HG02571 (cell line): Measurements from ENCODE around the gene SSC5D.
"Not testable (repeated sequence)": the region's sequence is repeated elsewhere in the genome, so short reads cannot be mapped to it uniquely, and the experiment has no call there.

Source experiments
- ATAC-seq: cut with Tn5 transposase; IDR thresholded peaks from one replicate; pipeline ENCODE4 v1.9.1; 2021; ENCODE audit warnings: mild to moderate bottlenecking, moderate library complexity; ENCODE audit not compliant: unreplicated experiment

SSC5D gene

DNA sequence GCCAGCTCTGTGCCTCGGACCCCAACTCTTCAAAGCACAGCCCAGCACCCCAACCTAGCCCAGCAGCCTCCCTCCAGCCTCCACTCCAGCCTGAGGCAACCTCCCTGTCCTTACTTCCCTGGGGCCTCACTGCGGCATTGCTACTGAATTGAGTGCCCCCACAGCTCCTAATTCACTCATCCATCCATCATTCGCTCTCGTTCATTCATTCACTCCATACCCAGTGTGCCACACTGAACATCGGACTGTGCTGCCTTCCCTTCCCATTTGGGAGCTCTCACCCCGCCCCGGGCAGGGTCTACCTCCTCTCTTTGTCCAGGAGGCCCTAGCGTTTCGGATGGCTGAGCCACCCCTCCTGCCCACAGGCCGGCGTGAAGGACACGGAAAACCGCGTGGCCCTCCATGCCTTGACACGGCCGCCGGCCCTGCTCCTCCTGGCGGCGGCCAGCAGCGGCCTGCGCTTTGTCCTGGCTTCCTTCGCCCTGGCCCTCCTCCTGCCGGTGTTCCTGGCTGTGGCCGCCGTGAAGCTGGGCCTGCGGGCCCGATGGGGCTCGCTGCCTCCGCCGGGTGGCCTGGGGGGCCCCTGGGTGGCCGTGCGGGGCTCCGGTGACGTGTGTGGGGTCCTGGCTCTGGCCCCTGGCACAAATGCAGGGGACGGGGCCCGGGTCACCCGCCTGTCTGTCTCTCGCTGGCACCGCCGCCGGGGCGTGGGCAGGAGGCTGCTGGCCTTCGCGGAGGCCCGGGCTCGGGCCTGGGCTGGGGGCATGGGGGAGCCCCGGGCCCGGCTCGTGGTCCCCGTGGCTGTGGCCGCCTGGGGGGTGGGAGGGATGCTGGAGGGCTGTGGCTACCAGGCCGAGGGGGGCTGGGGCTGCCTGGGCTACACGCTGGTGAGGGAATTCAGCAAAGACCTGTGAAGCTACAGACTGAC, 1.9 kb upstream of the SSC5D start:
- ATAC-seq = no peak

- ATAC-seq = no peak
Observed at GRCh38 chr19:55486971-55487923, 989 bp upstream of the SSC5D start.

- no peak for ATAC-seq
Observed at GRCh38 chr19:55488986-55489710, 912 bp downstream of the SSC5D start.

- ATAC-seq = no peak
Observed at GRCh38 chr19:55489711-55490477, 1.7 kb downstream of the SSC5D start.

- ATAC-seq = no peak
Observed at GRCh38 chr19:55490478-55491432, 2.5 kb downstream of the SSC5D start.

- ATAC-seq = no peak
Observed at GRCh38 chr19:55491546-55492360, 3.5 kb downstream of the SSC5D start.

DNA sequence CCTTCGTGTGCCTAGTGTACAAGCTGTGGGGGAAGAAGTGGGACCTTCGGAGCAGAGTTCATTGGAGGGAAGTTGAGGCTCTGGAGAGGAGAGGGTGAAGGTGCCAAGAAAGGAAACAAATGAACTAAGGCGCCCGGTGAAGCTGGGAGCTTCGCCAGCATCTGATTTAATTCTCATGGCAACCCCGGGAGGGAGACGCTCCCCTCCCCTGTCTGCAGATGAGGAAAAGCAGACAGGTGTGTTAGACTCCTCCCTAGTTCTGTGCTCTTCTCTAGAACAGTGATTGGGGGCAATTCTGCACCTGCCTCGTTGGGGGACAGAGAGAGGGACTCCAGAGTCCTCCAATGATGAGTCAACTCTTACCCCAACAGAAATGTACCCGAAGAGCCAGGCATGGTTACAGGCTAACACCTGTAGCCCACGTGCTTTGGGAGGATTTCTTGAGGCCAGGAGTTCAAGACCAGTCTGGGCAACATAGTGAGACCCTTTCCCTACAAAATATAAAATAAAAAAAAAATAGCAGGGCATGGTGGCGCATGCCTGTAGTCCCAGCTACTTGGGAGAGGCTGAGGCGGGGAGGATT, 4.2 kb downstream of the SSC5D start:
- ATAC-seq = no peak

GRCh38 chr19:55493052-55493644, 4.9 kb downstream of the SSC5D start:
- no peak for ATAC-seq

DNA sequence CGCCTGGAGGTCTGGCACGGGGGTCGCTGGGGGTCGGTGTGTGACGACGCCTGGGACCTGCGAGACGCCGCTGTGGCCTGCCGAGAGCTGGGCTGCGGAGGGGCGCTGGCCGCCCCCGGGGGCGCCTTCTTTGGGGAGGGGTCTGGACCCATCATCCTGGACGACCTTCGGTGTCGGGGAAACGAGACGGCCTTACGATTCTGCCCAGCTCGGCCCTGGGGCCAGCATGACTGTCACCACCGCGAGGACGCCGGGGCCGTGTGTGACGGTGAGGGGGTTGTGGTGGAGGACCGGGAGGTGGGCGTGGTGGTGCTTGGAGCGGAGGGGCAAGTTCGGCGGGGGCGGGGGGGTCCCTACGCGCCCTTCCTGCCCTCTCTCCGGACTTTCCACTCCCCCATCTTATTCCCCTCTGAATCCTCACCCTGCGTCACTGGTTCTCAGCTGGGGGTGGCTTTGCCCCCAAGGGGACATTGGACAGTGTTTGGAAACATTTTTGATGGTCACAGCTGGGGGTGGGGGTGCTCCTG, 5.5 kb downstream of the SSC5D start:
- ATAC-seq = no peak

- ATAC-seq = no peak
Observed at GRCh38 chr19:55494172-55494761, 6.0 kb downstream of the SSC5D start.

DNA sequence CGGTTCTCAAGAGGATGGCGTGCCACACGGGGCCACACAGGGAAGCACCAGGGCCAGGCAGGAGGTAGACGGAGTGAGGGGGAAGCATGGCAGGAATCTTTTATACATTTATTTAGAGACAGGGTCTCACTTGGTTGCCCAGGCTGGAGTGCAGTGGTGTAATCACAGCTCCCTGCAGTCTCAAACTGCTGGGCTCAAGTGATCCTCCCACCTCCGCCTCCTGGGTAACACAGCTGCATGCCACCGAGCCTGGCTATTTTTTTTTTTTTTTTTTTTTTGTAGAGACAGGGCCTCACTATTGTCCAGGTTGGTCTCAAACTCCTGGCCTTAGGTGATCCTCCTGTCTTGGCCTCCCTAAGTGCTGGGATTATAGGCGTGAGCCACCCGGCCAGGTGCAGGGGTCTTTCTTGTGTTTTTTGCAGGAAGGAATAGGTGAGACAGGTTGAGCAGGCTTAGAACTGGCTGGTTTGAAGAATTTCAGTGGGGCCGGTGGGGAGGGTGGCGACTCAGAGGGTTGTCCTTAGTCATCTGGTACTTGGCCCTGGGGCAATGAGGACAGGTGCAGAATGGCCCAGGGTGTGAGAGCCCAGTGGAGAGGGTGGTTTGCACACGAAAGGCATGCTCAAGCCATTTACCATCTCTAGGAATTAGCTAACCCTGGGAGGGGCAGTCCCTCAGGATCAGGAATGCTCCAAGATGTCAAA, 7.6 kb downstream of the SSC5D start:
- no peak for ATAC-seq

DNA sequence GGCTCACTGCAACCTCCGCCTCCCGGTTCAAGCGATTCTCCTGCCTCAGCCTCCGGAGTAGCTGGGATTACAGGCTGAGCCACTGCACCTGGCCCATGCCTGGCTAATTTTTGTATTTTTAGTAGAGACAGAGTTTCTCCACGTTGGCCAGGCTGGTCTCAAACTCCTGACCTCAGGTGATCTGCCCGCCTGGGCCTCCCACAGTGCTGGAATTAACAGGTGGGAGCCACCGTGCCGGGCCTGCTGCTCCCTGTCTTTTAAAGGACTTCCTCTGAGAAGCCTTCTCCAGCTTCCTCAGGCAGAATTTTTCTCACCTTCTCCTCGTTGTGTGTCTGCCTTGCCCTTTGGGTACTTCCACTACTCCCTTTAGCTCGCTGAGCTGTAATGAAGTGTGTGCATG, 8.6 kb downstream of the SSC5D start:
- ATAC-seq = not testable (repeated sequence)

GRCh38 chr19:55497763-55498162, 9.5 kb downstream of the SSC5D start:
- ATAC-seq = no peak

DNA sequence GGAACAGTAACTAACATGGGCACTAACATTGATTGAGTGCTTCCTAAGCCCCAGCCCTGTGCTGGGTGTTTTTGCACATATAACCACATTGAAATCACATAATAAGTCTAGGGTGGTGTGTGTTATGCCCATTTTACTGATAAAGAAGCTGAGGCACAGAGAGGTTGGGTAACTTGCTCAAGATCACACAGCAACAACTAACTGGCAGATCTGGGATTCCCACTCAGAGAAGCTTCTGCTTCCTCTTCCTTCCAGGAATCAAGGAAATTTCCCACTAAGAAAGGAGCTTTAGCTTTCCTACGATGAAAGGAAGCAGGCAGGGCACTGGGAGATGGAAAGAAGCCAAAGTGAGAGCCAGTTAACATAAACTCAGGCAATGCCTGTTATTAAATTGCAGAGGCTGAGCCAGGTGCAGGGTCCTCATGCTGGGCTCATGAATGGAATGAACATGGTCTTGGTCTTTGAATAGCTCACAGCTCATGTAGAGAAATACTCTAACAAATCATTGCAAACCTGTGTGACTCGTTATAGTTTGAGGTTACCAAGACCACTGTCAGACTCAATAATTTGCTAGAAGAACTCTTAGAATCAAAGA, 10.1 kb downstream of the SSC5D start:
- ATAC-seq = no peak

DNA sequence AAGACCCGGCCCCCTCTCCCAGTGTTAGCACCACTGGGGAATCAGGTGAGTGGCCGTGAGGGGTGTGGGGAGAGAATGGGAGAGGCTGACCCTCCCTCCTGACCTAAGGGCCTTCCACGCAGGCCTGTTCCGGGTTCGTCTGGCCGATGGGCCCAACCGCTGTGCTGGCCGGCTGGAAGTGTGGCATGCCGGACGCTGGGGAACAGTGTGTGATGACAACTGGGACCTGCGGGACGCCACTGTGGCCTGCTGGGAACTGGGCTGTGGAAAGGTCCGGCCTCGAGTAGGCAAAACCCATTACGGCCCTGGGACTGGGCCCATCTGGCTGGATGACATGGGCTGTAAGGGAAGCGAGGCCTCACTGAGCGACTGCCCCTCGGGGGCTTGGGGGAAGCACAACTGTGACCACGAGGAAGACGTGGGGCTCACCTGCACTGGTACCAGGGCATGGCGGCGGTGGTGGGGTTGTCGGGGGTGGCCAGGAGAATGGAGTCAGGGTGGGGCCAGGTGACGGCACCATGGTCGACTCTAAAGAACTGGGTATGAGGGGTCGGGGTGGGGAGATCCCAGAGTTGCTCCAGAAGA, 12.2 kb downstream of the SSC5D start:
- no peak for ATAC-seq
